Right atrium auricular region (tissue), 2 donors: ENCODE data around the gene C4orf54. TPM values are rescaled to one million over a fixed set of nuclear protein-coding genes. Genes with fewer than 3 reads are reported as not detected.

Experiments
- DNase-seq: peaks from one replicate; pipeline ENCODE4 v3.0.0-alpha.2; 2019; ENCODE audit warnings: low spot score
- H3K27ac ChIP-seq, 2 donors: fragments of 200-600 bp; sonication (generic); 1 replicate in 1 of 2; 2 replicates in 1 of 2; pipeline ENCODE4 v1.5.1; 2016 to 2019
- H3K27me3 ChIP-seq, 2 donors: fragments of 200-600 bp; sonication (generic); one replicate each; pipeline versions ENCODE4 v1.5.1 to v1.6.0; 2017 to 2019
- H3K36me3 ChIP-seq: fragments of 200-600 bp; sonication (generic); one replicate; pipeline ENCODE4 v1.5.1; 2016
- H3K4me1 ChIP-seq, 2 donors: fragments of 200-600 bp; sonication (generic); one replicate each; pipeline versions ENCODE4 v1.5.1 to v1.6.0; 2017 to 2019
- H3K4me3 ChIP-seq, 2 donors: fragments of 200-600 bp; sonication (generic); 1 replicate in 1 of 2; 2 replicates in 1 of 2; pipeline ENCODE4 v1.5.1; 2017 to 2019; ENCODE audit warnings: mild to moderate bottlenecking in 1 of 2, moderate library complexity in 1 of 2
- H3K9me3 ChIP-seq, 2 donors: fragments of 200-600 bp; sonication (generic); one replicate each; pipeline ENCODE4 v1.5.1; 2019
- CTCF ChIP-seq, 2 donors: fragments of 200-600 bp; sonication (generic); IDR thresholded peaks; one replicate each; pipeline ENCODE4 v1.5.1; 2019; ENCODE audit warnings: antibody characterized with exemption in 2 of 2
- total RNA-seq, 2 donors: library from RNA; depleted of rRNA; stranded (reverse); fragments of >200 nt; gene quantifications; one replicate each; pipeline ENCODE4 v1.1.0, GENCODE V29; 2016

The C4orf54 gene
- 10 to 100 TPM in 1 of 2 donors, 1 to 10 TPM in 1; 1.2 to 23.6 TPM for total RNA-seq

- Histone ChIP-seq H3K27me3 (no peaks in the 10 kb centered on the region), H3K9me3 (no peaks in the 10 kb centered on the region), H3K27ac (peak within 1 kb of the TSS; percentile 31 to 79), H3K4me3 (peak within 1 kb of the TSS in 1 of 2 donors; percentile 23), H3K4me1 (peaks cover 0 to 31% of the 10 kb centered on the region in 2 donors), H3K36me3 (no peaks in the 10 kb centered on the region)
- no peak for TF ChIP-seq CTCF (IDR thresholded peaks at IDR 0.05)
- DNase-seq = no peak
These were observed at the start of gene C4orf54 for GRCh38 chr4:99657798-99658197. Gene C4orf54, minus strand, starts transcription at chr4:99657828. Its CDS starts 3,180 bp downstream, at chr4:99654648.

GRCh38 chr4:99705891-99706290 is 48.3 kb upstream of the C4orf54 start:
- no peak for DNase-seq
- Histone ChIP-seq H3K36me3 (no peaks in the 10 kb centered on the region), H3K4me3 (no peak overlapping the region), H3K9me3 (no peaks in the 10 kb centered on the region), H3K27me3 (no peaks in the 10 kb centered on the region), H3K27ac (no peak overlapping the region), H3K4me1 (no peaks in the 10 kb centered on the region)
- TF ChIP-seq CTCF (IDR thresholded peaks at IDR 0.05) = no peak

- DNase-seq = no peak
- no peaks in the 10 kb centered on the region for H3K27me3 ChIP-seq
- H3K27ac ChIP-seq = no peak overlapping the region
These were observed 39.2 kb upstream of the C4orf54 start for GRCh38 chr4:99696801-99697200.

GRCh38 chr4:99693140-99693539 is 35.5 kb upstream of the C4orf54 start:
- TF ChIP-seq CTCF (IDR thresholded peaks at IDR 0.05) = no peak
- H3K27ac ChIP-seq = no peak overlapping the region
- no peak for DNase-seq
- no peaks in the 10 kb centered on the region for H3K36me3 ChIP-seq
- peaks cover 6 to 24% of the 10 kb centered on the region in 2 donors for H3K9me3 ChIP-seq
- H3K27me3 ChIP-seq = no peaks in the 10 kb centered on the region
- H3K4me1 ChIP-seq = no peaks in the 10 kb centered on the region
- H3K4me3 ChIP-seq = no peak overlapping the region

More at GRCh38 chr4:99696801-99697200, 39.2 kb upstream of the C4orf54 start:
- Histone ChIP-seq H3K4me3 (no peak overlapping the region), H3K36me3 (no peaks in the 10 kb centered on the region), H3K4me1 (no peaks in the 10 kb centered on the region), H3K9me3 (peaks cover 0 to 5% of the 10 kb centered on the region in 2 donors)
- no peak for TF ChIP-seq CTCF (IDR thresholded peaks at IDR 0.05)

GRCh38 chr4:99690990-99691389 is 33.4 kb upstream of the C4orf54 start:
- Histone ChIP-seq H3K9me3 (peaks cover 6 to 24% of the 10 kb centered on the region in 2 donors), H3K27ac (no peak overlapping the region), H3K4me3 (no peak overlapping the region), H3K4me1 (no peaks in the 10 kb centered on the region), H3K36me3 (no peaks in the 10 kb centered on the region), H3K27me3 (no peaks in the 10 kb centered on the region)
- DNase-seq = no peak
- no peak for TF ChIP-seq CTCF (IDR thresholded peaks at IDR 0.05)

- no peak for TF ChIP-seq CTCF (IDR thresholded peaks at IDR 0.05)
- H3K4me3 ChIP-seq = no peak overlapping the region
- peaks cover 6 to 24% of the 10 kb centered on the region in 2 donors for H3K9me3 ChIP-seq
- H3K4me1 ChIP-seq = no peaks in the 10 kb centered on the region
- no peak overlapping the region for H3K27ac ChIP-seq
- DNase-seq = no peak
- H3K36me3 ChIP-seq = no peaks in the 10 kb centered on the region
- no peaks in the 10 kb centered on the region for H3K27me3 ChIP-seq
These were observed 32.8 kb upstream of the C4orf54 start for GRCh38 chr4:99690472-99690871.
